ENCODE results near the gene FAM185A.
"Not testable (repeated sequence)": the region's sequence is repeated elsewhere in the genome, so short reads cannot be mapped to it uniquely, and the experiment has no call there.

DNA sequence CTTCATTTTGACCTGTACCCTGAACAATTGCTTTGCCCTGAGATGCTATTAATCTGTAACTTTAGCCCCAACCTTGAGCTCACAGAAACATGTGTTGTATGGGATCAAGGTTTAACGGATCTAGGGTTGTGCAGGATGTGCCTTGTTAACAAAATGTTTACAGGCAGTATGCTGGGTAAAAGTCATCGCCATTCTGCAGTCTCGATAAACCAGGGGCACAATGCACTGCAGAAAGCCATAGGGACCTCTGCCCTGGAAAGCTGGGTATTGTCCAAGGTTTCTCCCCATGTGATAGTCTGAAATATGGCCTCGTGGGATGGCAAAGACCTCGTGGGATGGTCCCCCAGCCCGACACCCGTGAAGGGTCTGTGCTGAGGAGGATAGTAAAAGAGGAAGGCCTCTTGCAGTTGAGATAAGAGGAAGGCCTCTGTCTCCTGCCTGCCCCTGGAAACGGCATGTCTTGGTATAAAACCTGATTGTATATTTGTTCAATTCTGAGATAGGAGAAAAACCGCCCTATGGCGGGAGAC lies 89.8 kb downstream of the FAM185A start:
- TF ChIP-seq, protein P1, sequence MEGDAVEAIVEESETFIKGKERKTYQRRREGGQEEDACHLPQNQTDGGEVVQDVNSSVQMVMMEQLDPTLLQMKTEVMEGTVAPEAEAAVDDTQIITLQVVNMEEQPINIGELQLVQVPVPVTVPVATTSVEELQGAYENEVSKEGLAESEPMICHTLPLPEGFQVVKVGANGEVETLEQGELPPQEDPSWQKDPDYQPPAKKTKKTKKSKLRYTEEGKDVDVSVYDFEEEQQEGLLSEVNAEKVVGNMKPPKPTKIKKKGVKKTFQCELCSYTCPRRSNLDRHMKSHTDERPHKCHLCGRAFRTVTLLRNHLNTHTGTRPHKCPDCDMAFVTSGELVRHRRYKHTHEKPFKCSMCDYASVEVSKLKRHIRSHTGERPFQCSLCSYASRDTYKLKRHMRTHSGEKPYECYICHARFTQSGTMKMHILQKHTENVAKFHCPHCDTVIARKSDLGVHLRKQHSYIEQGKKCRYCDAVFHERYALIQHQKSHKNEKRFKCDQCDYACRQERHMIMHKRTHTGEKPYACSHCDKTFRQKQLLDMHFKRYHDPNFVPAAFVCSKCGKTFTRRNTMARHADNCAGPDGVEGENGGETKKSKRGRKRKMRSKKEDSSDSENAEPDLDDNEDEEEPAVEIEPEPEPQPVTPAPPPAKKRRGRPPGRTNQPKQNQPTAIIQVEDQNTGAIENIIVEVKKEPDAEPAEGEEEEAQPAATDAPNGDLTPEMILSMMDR (conservative IDR thresholded peaks at IDR 0.05 in 1 of 2, IDR thresholded peaks at IDR 0.05 in 1 of 2; ENCODE audit: extremely low read depth in 1 of 2, insufficient read depth in 1 of 2, low read depth in 1 of 2, low read length in 2 of 2): not testable (repeated sequence)
- not testable (repeated sequence) for TF ChIP-seq EZH2 (IDR thresholded peaks at IDR 0.05; ENCODE audit: borderline replicate concordance, low read length)
